ENCODE measurements around the gene SNX3. TPM values are rescaled to one million over a fixed set of nuclear protein-coding genes. Genes with fewer than 3 reads are reported as not detected.

Gene SNX3
- total RNA-seq, 4 donors from 2014 or later, result 123 to 182 (median 170) TPM

DNA sequence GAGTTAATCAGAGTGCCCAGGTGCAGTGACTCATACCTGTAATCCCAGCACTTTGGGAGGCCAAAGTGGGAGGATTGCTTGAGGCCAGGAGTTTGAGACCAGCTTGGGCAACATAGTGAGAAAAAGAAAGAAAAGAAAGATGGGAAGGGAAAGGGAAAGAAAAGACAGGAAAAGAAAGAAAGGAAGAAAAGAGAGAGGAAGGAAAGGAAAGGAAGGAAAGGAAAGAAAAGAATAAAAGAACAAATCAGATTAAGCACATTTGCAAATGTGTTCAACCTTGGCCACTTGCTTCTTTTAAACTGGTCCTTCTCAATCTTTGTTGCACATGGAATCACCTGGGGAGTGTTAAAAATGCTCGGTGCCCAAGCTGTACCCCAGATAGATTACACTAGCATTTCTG is 67.0 kb downstream of the SNX3 start:
- H3K36me3 ChIP-seq, result no peaks in the 10 kb centered on the region
- H3K27ac ChIP-seq, result no peak overlapping the region
- no peak for DNase-seq (ENCODE audit: low spot score in 2 of 2)
- H3K4me3 ChIP-seq, result no peak overlapping the region
- no peaks in the 10 kb centered on the region for H3K4me1 ChIP-seq
- H3K27me3 ChIP-seq, result no peaks in the 10 kb centered on the region
- no peaks in the 10 kb centered on the region for H3K9me3 ChIP-seq
- 68 to 96% methylated on average over 1 of the region's 1 CpG for WGBS, 2 donors
- TF ChIP-seq EP300 (IDR thresholded peaks at IDR 0.05) (no peak), POLR2A (IDR thresholded peaks at IDR 0.05) (no peak)
- TF ChIP-seq, protein P1, sequence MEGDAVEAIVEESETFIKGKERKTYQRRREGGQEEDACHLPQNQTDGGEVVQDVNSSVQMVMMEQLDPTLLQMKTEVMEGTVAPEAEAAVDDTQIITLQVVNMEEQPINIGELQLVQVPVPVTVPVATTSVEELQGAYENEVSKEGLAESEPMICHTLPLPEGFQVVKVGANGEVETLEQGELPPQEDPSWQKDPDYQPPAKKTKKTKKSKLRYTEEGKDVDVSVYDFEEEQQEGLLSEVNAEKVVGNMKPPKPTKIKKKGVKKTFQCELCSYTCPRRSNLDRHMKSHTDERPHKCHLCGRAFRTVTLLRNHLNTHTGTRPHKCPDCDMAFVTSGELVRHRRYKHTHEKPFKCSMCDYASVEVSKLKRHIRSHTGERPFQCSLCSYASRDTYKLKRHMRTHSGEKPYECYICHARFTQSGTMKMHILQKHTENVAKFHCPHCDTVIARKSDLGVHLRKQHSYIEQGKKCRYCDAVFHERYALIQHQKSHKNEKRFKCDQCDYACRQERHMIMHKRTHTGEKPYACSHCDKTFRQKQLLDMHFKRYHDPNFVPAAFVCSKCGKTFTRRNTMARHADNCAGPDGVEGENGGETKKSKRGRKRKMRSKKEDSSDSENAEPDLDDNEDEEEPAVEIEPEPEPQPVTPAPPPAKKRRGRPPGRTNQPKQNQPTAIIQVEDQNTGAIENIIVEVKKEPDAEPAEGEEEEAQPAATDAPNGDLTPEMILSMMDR (IDR thresholded peaks at IDR 0.05), result no peak

- no peaks in the 10 kb centered on the region for H3K9me3 ChIP-seq
- no peak overlapping the region for H3K27ac ChIP-seq
- H3K4me1 ChIP-seq, result no peaks in the 10 kb centered on the region
- H3K36me3 ChIP-seq, result no peaks in the 10 kb centered on the region
- no peaks in the 10 kb centered on the region for H3K27me3 ChIP-seq
- H3K4me3 ChIP-seq, result no peak overlapping the region
- 44 to 74% methylated on average over 1 of the region's 1 CpG for WGBS, 2 donors
- TF ChIP-seq POLR2A (IDR thresholded peaks at IDR 0.05), result no peak
- no peak for TF ChIP-seq EP300 (IDR thresholded peaks at IDR 0.05)
- TF ChIP-seq, protein P1 (IDR thresholded peaks at IDR 0.05), result no peak
- no peak for DNase-seq (ENCODE audit: low spot score in 2 of 2)
Observed at GRCh38 chr6:108193131-108193530, 67.7 kb downstream of the SNX3 start.

DNA sequence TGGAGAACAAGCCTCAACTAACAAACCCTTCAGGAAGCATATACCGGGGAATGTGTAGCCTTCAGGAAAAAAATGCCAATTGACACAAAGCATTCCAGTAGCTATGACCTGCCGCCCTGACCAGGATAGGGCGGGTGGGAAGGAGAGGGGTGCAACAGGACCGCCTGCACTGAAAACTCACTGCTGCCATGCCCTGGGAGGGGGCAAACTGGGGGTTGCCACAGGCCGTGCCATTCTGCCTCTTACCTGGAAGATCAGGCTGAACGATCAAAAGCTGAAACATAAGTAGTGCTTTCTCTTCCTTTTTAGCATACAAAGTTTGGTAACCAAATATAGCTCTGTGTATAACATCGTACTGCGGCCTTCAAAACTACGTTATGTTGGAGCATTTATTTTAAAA is 73.3 kb downstream of the SNX3 start:
- TF ChIP-seq POLR2A (IDR thresholded peaks at IDR 0.05) (no peak), EP300 (IDR thresholded peaks at IDR 0.05) (no peak)
- TF ChIP-seq, protein P1 (IDR thresholded peaks at IDR 0.05), result no peak
- Histone ChIP-seq H3K4me1 (no peaks in the 10 kb centered on the region), H3K27ac (no peak overlapping the region), H3K9me3 (no peaks in the 10 kb centered on the region), H3K36me3 (no peaks in the 10 kb centered on the region), H3K4me3 (no peak overlapping the region), H3K27me3 (peaks cover 0 to 8% of the 10 kb centered on the region in 2 donors)
- 82 to 84% methylated on average over 9 of the region's 9 CpGs for WGBS, 2 donors
- no peak for DNase-seq (ENCODE audit: low spot score in 2 of 2)

- TF ChIP-seq, protein P1 (IDR thresholded peaks at IDR 0.05), result no peak
- TF ChIP-seq EP300 (IDR thresholded peaks at IDR 0.05), result no peak
- TF ChIP-seq POLR2A (IDR thresholded peaks at IDR 0.05), result no peak
- Histone ChIP-seq H3K36me3 (no peaks in the 10 kb centered on the region), H3K4me1 (no peaks in the 10 kb centered on the region), H3K27me3 (peaks cover 0 to 13% of the 10 kb centered on the region in 2 donors), H3K4me3 (no peak overlapping the region), H3K27ac (no peak overlapping the region), H3K9me3 (no peaks in the 10 kb centered on the region)
- WGBS, 2 donors, result 75 to 89% methylated on average over 2 of the region's 2 CpGs
- no peak for DNase-seq (ENCODE audit: low spot score in 2 of 2)
Observed at GRCh38 chr6:108186226-108186625, 74.6 kb downstream of the SNX3 start.

GRCh38 chr6:108180776-108181175 is 80.1 kb downstream of the SNX3 start:
- Histone ChIP-seq H3K27ac (no peak overlapping the region), H3K36me3 (no peaks in the 10 kb centered on the region), H3K27me3 (peaks cover 0 to 65% of the 10 kb centered on the region in 2 donors), H3K4me3 (no peak overlapping the region), H3K4me1 (peaks cover 0 to 9% (median 5%) of the 10 kb centered on the region in 4 donors), H3K9me3 (no peaks in the 10 kb centered on the region)
- WGBS, 2 donors, result 54 to 64% methylated on average over 6 of the region's 6 CpGs
- DNase-seq (ENCODE audit: low spot score in 2 of 2), result no peak
- TF ChIP-seq POLR2A (IDR thresholded peaks at IDR 0.05) (no peak), EP300 (IDR thresholded peaks at IDR 0.05) (no peak)
- TF ChIP-seq, protein P1 (IDR thresholded peaks at IDR 0.05), result no peak

Data from tibial nerve (tissue), 4 donors.